Eye (tissue), 1 donor: ENCODE results near the gene MAP2.
A peak's percentile ranks its signal among the peaks of the same experiment; 100 is the strongest.

Experiments used
- DNase-seq: peaks from one replicate; pipeline ENCODE4 v3.0.0-alpha.2; 2015

MAP2 gene

DNA sequence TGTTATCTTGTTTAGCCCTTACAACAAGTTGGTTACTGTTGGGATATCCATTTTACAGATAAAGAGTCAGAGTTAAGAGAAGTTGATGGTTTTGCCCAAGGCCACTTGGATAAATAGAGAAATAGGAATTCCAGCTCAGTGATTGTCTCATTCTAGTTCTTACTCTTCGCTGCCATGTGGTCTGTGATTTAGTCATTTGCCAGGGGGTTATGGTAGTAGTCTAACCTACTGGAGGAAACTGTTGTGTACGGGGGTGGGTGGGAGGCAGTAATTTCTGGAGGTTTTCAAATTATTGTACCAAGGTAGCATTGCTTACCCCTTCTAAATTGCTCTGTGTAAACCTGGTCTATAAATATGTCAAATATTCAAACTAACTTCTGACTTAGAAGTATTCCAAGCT, 110.4 kb downstream of the MAP2 start:
- DNase-seq: no peak

DNA sequence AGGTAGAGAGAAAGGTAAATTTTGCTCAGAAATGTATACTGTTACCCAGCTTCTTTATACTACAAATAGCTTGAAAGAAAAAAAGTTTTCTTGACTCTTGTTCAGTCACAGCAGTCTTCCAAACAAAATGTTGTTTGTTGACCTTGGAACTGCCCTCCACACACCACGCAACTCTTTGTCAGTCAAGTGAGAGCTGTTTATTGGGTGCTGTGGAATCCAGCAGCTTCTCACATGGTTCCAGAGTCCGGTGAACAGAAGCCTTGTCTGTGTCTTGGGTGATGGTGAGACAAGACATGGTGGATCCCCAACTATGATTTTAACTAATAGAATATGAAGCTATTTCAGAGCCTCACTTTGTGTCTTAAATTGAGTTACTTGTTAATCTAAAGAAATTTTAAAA, 112.5 kb downstream of the MAP2 start:
- DNase-seq: no peak

DNA sequence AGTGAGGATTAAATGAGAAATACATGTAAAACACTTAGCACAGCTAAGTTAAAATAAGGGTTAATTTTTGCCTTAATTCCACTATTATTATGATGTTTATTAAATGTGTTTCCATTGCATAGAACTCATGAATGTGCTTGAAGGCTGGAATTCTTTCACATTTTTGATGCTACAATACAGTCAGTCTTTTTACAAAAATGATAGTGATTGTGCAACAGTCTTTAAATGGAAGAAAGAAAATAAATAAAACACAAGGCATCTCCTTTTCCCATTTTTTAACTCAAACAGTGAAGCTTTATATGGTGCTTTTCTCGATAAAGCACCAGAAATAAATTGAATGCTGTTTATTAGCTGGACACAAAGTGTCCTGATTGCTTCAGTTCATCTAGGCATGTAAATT, 123.9 kb downstream of the MAP2 start:
- no peak for DNase-seq

DNA sequence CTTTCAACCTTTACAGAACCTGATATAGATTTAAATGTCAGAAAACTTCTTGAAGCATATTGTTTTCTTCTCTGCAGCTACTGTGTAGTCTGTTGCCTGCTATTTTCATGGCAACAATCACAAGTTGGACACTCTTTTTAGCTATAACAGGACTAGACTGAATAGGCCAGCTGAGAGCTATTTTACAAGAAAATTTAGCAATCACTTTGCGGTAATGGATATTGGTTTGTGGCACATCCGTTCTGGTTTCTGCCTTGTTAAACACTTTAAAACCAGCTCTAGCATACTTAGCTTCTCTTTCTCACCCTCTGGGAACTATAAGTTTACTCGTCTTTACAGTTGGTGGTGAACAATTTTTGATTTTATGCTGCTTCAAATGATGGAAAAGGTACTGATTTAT, 125.7 kb downstream of the MAP2 start:
- DNase-seq: no peak

DNA sequence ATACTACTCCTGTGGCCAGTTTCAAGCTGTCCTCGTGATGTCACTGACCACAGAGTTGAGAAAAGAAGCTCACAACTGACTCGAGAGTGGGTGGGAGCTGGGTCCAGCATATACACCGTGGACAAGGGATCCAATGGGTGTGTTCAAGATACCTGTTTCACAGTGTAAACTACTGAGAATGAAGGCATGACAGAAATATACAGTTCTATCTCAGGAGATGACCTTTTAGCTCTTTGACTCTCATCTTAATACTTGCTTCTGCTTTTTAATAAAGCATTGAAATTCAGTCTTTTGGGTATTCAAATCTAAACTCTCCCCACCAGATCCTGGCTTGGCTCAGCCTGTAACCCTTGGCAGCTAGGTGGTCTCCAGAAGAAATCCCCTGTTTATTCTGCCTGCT, 130.1 kb downstream of the MAP2 start:
- no peak for DNase-seq

DNA sequence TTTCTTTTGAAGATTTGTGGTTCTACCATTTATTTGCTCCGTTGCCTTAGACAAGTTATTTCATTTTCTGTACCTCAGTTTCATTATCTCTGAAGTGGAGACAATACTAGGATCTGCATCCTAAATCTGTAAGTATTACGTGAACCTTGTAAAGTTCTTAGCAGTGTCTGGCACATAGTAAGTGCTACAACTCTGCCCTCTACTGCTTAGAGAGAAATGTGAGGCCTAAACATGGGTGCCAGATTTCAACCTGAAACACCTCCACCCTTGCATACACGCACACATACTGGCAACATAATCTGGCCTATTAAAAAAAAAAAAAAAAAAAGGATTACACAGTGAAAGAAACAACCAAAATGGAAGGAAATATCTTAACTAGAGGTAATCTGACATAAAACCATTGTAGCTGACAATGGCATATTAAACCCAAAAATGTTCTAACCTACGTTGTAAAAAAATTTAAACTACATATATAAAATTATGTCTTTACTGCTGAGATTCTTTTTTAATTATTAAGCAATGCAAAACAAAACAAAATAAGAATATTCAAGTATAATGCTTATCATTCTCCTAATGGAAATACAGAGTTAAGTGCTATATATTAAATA, 132.6 kb downstream of the MAP2 start:
- DNase-seq: peak; percentile 26

DNA sequence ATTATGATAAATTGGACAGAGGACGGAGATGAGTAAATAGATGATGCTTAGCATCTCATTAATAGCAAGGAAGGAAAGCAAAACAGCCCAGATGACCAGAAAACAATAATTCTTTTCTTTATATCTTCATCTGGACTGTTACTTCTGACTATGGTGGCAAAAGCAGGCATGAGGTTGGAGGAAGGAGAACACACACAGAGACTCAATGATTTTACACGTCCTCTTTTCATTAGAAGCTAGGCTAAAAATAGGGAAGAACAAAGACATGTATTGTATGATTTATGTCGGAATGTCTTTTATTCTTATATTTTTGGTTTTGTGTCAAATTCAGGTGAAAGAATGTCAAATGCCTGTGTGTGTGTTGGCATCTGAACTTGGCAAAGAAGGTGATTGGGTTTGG, 137.1 kb downstream of the MAP2 start:
- no peak for DNase-seq

DNA sequence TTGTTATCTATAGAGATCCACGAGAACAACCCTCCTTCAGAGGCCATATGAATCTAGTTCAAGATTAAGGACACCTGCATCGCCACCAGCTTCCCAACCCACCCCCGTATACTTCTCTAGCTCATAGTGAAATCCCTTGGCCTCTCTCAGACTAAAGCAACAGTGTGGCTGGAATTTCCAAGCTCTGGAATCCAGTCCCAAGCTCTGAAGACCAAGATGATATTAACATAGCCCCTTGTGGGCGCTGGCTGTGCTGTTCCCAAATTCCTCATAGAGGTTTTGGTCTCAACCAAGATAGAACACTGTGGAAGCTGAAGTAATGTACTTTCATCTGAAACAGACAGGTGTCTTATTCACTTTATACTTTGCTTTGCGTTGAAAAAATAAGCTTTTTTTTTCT, 139.6 kb downstream of the MAP2 start:
- no peak for DNase-seq

DNA sequence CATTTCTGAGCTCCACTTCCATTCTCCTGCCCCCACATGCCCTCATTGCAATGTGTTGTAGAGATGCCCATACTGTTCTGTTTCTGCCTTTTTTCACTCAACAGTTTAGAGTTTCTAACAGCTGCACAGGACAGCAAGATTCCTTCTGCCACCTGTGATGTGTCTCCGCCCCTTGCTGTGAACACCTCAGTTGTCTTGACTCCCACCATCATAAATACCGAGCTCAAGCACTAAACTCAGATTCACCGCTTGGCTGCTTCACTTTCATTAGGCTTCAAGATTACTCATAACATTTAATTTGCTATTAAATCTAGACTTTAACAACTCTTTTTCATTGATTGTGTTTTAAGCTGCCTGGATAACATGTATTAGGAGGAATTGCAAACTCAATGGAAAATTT, 141.0 kb downstream of the MAP2 start:
- no peak for DNase-seq

DNA sequence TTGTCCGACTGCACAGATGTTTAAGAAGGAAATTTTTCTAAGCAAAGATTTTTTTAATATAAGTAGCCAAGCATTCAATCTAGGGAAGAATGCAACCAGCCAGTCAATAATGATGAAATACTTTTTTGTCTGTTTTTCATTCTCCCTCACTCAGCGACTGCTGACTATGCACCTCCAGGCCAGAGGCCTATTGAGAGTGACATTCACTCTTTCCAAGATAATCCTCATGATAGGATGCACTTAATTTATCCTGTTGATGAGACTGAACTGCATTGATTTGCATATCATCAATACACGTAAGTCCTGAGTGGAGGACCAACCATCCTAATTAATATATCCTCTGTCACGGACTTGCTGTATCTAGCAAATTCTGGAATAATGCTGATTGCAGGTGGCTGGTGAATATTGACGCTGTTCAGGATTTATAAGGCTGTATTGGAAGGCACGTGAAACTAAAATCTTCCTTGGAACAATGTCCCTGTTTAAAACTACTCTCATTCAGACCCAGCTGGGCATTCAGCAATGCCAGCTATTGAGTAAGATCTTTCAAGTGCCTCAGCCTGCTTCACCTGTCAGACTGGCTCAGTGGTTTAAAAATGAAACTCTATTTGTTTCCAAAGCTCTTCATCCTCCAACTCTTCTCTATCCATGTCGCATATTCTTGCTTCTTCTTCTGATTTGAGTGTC, 142.2 kb downstream of the MAP2 start:
- no peak for DNase-seq

DNA sequence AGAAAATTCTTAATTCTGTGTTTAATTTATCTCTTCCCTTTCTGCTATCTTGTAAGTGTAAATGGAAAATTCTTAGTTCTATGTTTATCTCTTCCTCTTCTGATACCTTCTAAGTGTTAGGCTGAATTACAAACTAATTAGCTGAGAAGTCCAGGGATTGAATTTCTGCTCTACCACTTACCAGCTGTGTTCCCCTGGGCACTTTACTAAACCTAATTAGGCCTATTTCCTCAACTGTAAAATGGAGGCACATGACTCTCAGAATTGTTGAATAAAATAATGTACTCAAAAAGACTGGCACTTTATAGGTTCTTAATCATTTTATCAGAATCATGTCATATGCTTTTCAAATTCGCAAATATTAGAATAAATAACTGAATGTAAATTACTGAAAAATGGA, 146.3 kb downstream of the MAP2 start:
- DNase-seq: no peak

DNA sequence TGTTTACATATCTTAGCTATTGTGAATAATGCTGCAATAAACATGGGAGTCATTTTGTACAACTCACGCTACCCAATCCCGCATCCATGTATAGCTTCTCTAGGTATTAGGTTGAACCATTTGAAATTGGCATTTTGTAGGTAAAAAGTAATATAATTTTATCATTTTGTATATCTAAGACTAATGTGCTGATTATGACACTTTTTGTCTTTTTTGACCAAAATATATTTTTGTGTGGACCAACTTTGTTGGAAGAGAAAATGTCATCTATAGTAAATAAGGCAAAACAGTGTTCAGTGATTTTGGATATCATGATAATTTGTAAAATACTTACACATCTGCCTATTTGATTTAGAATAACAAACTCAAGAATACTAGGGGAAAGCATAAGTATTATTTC, 150.7 kb downstream of the MAP2 start:
- no peak for DNase-seq

DNA sequence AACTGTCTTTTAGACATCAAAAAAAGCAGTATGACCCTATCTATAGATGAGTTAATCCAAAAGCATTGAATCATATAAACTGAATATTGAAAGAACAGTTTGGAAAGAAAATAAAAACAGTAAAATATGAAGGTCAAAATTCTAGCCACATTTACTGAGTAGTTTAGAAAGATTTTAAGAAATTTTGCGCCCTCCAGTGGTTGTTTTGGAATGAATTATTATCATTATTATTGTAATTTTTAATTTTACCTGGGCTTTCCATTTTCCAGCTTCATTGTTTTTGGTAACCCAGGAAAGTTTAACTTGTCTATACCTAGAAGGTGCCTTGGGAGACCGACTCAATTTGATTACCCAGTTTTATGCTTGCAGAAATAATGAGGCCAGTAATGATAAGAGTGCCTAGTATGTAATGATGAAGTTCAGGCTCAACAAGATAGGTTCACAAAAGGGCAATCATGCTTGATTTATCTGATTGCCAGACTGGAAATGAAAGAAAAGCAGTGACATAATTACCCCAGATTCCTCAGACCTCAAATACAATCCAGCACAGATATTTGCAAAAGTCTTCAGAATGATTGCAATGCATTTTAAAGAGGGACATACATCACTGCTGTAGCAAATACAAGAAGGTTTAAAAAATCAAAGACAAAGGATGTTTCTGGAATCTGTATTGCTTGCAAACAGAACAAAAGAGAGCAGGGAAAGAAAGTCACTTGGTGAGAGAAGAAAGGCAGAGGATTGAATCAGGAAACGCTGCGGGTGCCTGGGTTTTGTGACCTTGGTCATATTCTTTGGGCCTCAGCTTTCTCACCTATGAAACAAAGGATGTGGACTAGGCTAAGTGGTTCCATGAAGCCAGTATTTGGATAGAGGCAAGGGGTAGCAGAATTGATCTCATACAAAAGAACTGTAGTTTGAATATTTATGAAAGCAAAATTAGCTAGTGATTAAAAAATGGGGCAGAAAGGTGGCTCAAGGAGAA, 153.8 kb downstream of the MAP2 start:
- peak; percentile 90 for DNase-seq

DNA sequence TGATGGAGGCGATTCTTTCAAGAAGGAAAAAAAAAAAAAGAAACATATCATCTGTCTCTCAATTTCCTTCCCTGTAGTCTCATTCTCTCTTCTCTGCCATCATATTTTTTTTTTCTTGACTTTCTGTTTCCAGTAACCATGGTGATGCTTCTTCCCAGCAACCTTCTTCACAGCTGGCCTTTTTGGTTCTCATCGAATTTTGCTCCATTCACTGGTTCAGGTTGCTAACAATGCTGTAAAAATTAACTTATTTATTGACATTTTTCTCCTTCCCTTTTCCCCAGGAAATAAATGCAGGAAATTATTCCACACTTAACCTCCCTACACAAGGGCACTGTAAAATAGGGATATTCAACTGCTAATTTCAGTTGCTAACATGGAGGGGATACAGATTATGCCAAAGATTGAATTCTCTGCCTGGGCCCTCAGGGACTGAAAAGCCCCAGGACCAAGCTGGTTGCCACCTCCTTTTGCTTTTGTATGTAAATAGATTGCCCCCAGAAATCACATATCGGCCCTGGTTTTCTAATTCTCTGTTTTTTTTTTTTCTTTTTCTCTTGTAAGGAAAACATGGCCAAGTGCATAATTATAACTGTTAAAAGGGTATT, 154.7 kb downstream of the MAP2 start:
- peak; percentile 70 for DNase-seq

DNA sequence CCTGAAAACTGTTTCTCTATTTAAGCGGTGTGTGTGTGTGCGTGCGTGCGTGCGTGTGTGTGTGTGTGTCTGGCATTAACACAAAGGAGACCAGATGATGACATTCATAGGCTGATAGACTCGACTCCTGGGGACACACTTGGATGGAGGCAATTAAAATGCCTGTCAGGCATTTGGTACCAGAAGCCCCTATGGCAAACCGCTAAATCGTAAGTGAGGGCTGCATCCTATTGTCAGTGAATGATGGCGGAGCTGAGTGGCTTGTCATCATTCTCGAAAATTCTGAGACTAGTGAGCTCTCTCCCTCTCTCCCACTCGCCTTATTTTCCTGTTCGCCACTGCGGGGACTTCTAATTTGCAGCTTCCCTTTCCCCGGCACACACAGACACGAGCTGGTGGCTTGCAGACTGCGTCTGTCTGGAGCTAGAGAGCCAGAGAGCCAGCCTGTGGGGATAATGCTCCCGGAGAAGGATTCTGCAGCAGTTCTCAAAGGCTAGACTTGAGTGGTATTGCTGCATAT, 155.4 kb downstream of the MAP2 start:
- DNase-seq: peak; percentile 93

DNA sequence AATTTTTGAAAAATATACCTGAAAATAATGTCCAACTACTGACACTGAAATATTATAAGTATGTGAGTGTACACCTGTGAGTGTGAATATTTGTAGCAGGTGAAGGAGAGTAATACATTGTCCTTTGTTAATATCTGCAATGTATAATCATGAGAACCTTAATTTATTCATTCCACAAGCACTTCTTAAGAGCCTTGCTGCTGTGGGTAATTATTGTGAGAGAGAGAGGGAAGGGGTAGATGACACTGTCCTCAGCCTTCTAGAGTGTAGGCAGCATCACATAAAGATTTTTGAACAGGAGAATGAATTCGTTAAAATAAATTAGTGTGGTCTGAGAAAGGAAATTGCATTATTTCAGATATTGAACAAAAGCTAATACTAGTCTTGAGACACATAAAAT, 157.2 kb downstream of the MAP2 start:
- DNase-seq: peak; percentile 32

DNA sequence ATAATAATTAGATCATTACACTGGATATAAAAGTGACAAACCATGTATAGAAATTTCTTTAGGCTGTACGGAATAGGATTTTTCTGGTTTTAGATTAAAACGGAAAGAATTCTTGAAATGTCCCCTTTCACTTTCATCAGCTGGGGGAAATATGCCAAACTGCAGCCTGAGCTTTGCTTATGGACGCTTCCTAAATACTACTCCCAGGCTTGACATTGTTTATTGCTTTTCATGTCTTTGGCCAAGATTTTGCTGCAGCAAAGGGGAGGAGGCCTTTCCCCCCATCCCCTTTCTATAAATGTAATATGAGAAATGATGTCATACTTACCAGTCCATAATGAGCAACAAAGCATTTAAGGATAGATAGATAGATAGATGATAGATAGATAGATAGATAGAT, 158.4 kb downstream of the MAP2 start:
- no peak for DNase-seq

DNA sequence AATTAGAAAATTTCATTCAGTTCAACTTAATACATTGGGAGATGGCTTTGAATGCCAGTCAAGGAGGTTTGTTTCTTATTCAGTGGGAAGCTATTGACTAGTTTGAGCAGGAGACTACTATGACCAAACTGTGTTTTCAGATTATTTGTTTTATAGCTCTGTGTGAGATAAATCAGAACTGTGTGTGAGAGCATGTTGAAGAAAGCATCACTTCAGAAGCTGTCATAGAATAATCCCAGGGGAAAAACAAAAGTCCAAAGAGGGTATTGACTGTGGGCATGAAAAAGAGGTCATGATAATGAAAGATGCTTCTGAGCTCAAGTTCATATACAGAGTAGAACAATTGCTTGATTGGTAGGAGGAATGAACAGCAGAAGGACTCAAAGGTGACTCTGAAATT, 160.6 kb downstream of the MAP2 start:
- no peak for DNase-seq

DNA sequence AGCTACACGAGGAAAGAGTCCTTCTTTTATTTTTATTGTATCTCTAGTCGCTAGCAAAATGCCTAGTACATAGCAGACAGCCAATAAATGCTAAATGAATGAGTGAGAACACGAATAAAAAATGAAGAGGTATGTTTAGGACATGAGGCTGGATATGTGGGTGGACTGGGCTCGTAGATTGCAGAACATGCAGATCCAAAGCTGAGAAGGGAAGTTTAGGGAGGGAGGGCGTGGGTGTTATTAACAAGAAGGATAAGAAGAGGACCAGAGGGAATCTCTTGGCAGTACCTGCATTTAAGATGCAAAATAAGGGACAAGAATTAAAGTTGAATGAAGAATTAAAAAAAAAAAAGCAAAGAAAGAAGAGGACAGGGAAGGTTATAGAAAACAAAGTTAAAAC, 161.1 kb downstream of the MAP2 start:
- no peak for DNase-seq

DNA sequence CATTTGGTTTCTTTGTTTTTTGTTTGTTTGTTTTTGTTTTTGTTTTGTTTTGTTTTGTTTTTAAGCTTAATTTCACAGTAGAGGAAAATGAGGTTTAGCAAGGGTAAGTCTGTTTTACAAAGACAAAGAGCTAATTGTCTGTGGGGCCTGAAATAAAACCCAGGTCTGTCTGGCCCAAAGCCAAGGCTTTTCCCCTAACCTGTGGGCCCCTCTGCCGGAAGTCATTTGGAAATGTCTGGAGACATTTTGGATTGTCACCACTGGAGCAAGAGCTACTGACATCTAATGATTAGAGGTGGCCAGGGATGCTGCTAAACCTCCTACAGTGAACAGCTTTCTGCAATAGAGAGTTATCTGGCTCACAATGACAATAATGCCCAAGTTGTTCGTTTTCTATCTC, 167.2 kb downstream of the MAP2 start:
- no peak for DNase-seq

DNA sequence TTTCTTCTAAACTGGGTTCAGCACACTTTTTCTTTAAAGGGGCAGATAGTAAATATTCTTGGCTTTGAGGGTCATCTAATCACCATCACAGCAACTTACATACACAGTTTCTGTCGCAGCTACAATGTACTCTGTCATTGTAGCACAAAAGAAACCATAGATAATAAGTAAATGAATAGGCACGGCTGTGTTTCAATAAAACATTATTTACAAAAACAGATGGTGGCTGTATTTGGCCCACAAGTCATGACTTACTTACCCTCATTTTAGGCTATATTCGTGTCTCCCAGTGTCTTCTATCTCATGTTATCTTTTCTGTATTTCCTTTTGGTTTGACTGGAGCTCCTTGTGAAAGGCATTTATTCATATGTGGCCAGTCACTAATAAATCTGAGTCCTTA, 168.3 kb downstream of the MAP2 start:
- DNase-seq: no peak

DNA sequence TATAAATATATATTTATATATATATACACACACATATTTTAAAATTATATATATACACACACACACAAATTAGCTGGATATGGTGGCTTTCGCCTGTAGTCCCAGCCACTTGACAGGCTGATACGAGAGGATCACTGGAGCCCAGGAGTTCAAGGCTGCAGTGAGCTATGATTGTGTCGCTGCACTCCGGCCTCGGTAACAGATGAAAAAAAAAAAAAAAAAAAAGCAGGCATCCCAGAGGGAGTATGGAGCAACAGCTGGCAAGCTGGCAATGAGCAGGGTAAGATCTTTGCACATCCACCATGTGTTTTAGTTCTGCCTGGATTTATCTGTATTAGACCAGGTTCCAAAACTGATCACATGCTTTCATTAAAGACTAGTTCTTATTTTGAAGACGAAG, 170.1 kb downstream of the MAP2 start:
- DNase-seq: peak; percentile 37

DNA sequence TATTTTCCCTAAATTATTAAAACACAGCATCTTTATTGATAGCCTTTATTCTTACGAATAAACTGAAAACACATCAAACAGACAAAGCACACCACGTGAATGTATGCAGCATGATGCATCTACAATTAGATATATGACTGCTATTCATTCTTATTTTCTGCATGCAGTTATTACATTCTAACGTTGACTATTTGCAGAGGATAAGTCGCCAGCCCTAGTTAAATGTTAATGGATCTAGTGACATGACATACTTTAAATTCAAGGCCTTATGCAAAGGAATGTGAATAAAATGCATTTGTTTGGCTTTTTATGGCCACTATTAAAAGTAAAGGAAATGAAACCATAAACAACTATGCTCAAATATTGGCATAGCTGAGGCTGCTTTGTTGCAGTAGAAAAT, 172.4 kb downstream of the MAP2 start:
- no peak for DNase-seq
